WTC11 (cell line): ENCODE measurements around the gene TRMT10A. TPM values are rescaled to one million over a fixed set of nuclear protein-coding genes. Genes with fewer than 3 reads are reported as not detected.

ENCODE experiments used
- ATAC-seq: fragments of 200-7000 bp; cut with Tn5 transposase; 2 replicates; pipeline ENCODE4 v1.10.0; 2021; ENCODE audit warnings: mild to moderate bottlenecking, moderate library complexity
- CTCF ChIA-PET: fragments of 300-600 bp; sonication (Branson Sonifier 250); formaldehyde crosslinking; loops from one replicate; lab custom pipeline; 2021; ENCODE audit warnings: antibody characterized with exemption; lab: Charles Lee
- POLR2A ChIA-PET: fragments of 350-600 bp; sonication (Branson Sonifier 250); formaldehyde crosslinking; loops from one replicate; lab custom pipeline; 2021; ENCODE audit warnings: antibody characterized with exemption; lab: Charles Lee
- DNase-seq: peaks from one replicate; pipeline ENCODE4 v3.0.0; 2021; ENCODE audit warnings: low spot score
- H3K27ac Mint-ChIP-seq: 2 replicates; pipeline ENCODE4 v1.8.0; 2021; ENCODE audit warnings: mixed read lengths
- H3K27me3 Mint-ChIP-seq: 2 replicates; pipeline ENCODE4 v1.8.0; 2021; ENCODE audit warnings: low read depth, mild to moderate bottlenecking, moderate library complexity, mixed read lengths
- H3K36me3 Mint-ChIP-seq: 2 replicates; pipeline ENCODE4 v1.8.0; 2021; ENCODE audit warnings: mixed read lengths
- H3K4me1 Mint-ChIP-seq: 2 replicates; pipeline ENCODE4 v1.8.0; 2022; ENCODE audit warnings: mixed read lengths
- H3K4me3 Mint-ChIP-seq: 2 replicates; pipeline ENCODE4 v1.8.0; 2021; ENCODE audit warnings: mild to moderate bottlenecking, moderate library complexity, mixed read lengths
- H3K9me3 Mint-ChIP-seq: 2 replicates; pipeline ENCODE4 v1.8.0; 2021; ENCODE audit warnings: mixed read lengths
- ATF1 ChIP-seq: sonication (generic); formaldehyde crosslinking; IDR thresholded peaks from 2 replicates; pipeline ENCODE4 v1.8.1; 2023; ENCODE audit warnings: mild to moderate bottlenecking, moderate library complexity, missing genetic modification reagents
- ATF6 ChIP-seq: sonication (generic); formaldehyde crosslinking; IDR thresholded peaks from 2 replicates; pipeline ENCODE4 v1.8.1; 2023; ENCODE audit warnings: mild to moderate bottlenecking, missing genetic modification reagents
- CBFB ChIP-seq: sonication (generic); formaldehyde crosslinking; IDR thresholded peaks from 2 replicates; pipeline ENCODE4 v1.8.1; 2022; ENCODE audit warnings: mild to moderate bottlenecking, low read depth, missing genetic modification reagents
- CREB1 ChIP-seq: sonication (generic); formaldehyde crosslinking; IDR thresholded peaks from 2 replicates; pipeline ENCODE4 v1.8.0; 2023; ENCODE audit warnings: mild to moderate bottlenecking, missing genetic modification reagents
- E2F4 ChIP-seq: sonication (generic); formaldehyde crosslinking; IDR thresholded peaks from 2 replicates; pipeline ENCODE4 v1.8.1; 2022; ENCODE audit warnings: low read depth, mild to moderate bottlenecking, moderate library complexity, missing genetic modification reagents, borderline replicate concordance
- ELF4 ChIP-seq: sonication (generic); formaldehyde crosslinking; IDR thresholded peaks from 2 replicates; pipeline ENCODE4 v1.8.1; 2022; ENCODE audit warnings: low read depth, mild to moderate bottlenecking, moderate library complexity, missing genetic modification reagents
- FOXK1 ChIP-seq: sonication (generic); formaldehyde crosslinking; IDR thresholded peaks from 2 replicates; pipeline ENCODE4 v1.8.0; 2022; ENCODE audit warnings: mild to moderate bottlenecking, moderate library complexity, missing genetic modification reagents
- GABPB1 ChIP-seq: sonication (generic); formaldehyde crosslinking; IDR thresholded peaks from 2 replicates; pipeline ENCODE4 v1.8.1; 2023; ENCODE audit warnings: mild to moderate bottlenecking, missing genetic modification reagents
- JAZF1 ChIP-seq: fragments of 250-450 bp; sonication (Bioruptor Pico); IDR thresholded peaks from 2 replicates; pipeline ENCODE4 v1.9.0; 2021; ENCODE audit warnings: moderate library complexity, mild to moderate bottlenecking, inconsistent platforms
- MAX ChIP-seq: sonication (generic); formaldehyde crosslinking; IDR thresholded peaks from 2 replicates; pipeline ENCODE4 v1.8.0; 2022; ENCODE audit warnings: mild to moderate bottlenecking, missing genetic modification reagents
- NFATC4 ChIP-seq: fragments of 250-450 bp; sonication (Bioruptor Pico); IDR thresholded peaks from 2 replicates; pipeline ENCODE4 v1.9.0; 2021; ENCODE audit warnings: mild to moderate bottlenecking
- PREB ChIP-seq: sonication (generic); formaldehyde crosslinking; IDR thresholded peaks from 2 replicates; pipeline ENCODE4 v1.8.1; 2022; ENCODE audit warnings: mild to moderate bottlenecking, missing genetic modification reagents, moderate library complexity, borderline replicate concordance
- RELA ChIP-seq: sonication (generic); formaldehyde crosslinking; IDR thresholded peaks from 2 replicates; pipeline ENCODE4 v1.8.1; 2022; ENCODE audit warnings: missing genetic modification reagents, mild to moderate bottlenecking, borderline replicate concordance
- SMAD4 ChIP-seq: sonication (generic); formaldehyde crosslinking; IDR thresholded peaks from 2 replicates; pipeline ENCODE4 v1.8.0; 2022; ENCODE audit warnings: mild to moderate bottlenecking, missing genetic modification reagents
- TEAD1 ChIP-seq: sonication (generic); formaldehyde crosslinking; IDR thresholded peaks from 2 replicates; pipeline ENCODE4 v1.8.0; 2022; ENCODE audit warnings: mild to moderate bottlenecking, missing genetic modification reagents
- TP53 ChIP-seq: sonication (generic); formaldehyde crosslinking; IDR thresholded peaks from 2 replicates; pipeline ENCODE4 v1.8.1; 2023; ENCODE audit warnings: mild to moderate bottlenecking, missing genetic modification reagents
- USF2 ChIP-seq: sonication (generic); formaldehyde crosslinking; IDR thresholded peaks from 2 replicates; pipeline ENCODE4 v1.8.1; 2023; ENCODE audit warnings: mild to moderate bottlenecking, missing genetic modification reagents, moderate library complexity
- ZNF121 ChIP-seq: sonication (generic); formaldehyde crosslinking; IDR thresholded peaks from 2 replicates; pipeline ENCODE4 v1.8.0; 2023; ENCODE audit warnings: missing genetic modification reagents
- ZNF219 ChIP-seq: sonication (generic); formaldehyde crosslinking; IDR thresholded peaks from 2 replicates; pipeline ENCODE4 v1.8.0; 2023; ENCODE audit warnings: missing genetic modification reagents, mild to moderate bottlenecking, borderline replicate concordance
- ZNF317 ChIP-seq: sonication (generic); formaldehyde crosslinking; IDR thresholded peaks from 2 replicates; pipeline ENCODE4 v1.8.1; 2023; ENCODE audit warnings: low read depth, mild to moderate bottlenecking, moderate library complexity, missing genetic modification reagents, borderline replicate concordance
- total RNA-seq: library from RNA; stranded (reverse); gene quantifications from 3 replicates; pipeline ENCODE4 v1.2.3, GENCODE V29; 2021
- TF ChIP-seq, protein P1 (sequence below): sonication (generic); formaldehyde crosslinking; conservative IDR thresholded peaks from 2 replicates; pipeline ENCODE4 v1.8.1; 2022; ENCODE audit warnings: mild to moderate bottlenecking, missing genetic modification reagents
- TF ChIP-seq, protein P2 (sequence below): sonication (generic); formaldehyde crosslinking; IDR thresholded peaks from 2 replicates; pipeline ENCODE4 v1.8.1; 2022; ENCODE audit warnings: low read depth, missing genetic modification reagents, borderline replicate concordance
- TF ChIP-seq, protein P3 (sequence below): fragments of 250-450 bp; sonication (Bioruptor Pico); IDR thresholded peaks from 2 replicates; pipeline ENCODE4 v1.9.0; 2021; ENCODE audit warnings: mild to moderate bottlenecking

Gene TRMT10A
- total RNA-seq, 1 experiment from 2014 or later = 3.7 TPM

GRCh38 chr4:99573735-99574368, 10.0 kb upstream of the TRMT10A start:
- no peak for ATAC-seq
- no peak for DNase-seq
- ChIA-PET CTCF (no interaction called here), POLR2A (no interaction called here)
- Mint-ChIP-seq H3K27me3 (peaks cover 4% of the 10 kb centered on the region; the same call in 1 of the 2 replicates), H3K4me3 (no peak overlapping the region), H3K4me1 (peaks cover 9% of the 10 kb centered on the region), H3K9me3 (no peaks in the 10 kb centered on the region), H3K36me3 (no peaks in the 10 kb centered on the region), H3K27ac (no peak overlapping the region)
- no peak for TF ChIP-seq TP53 (CRISPR knock-in tag)
- TF ChIP-seq RELA (CRISPR knock-in tag) = no peak
- no peak for TF ChIP-seq ZNF317 (CRISPR knock-in tag)
- TF ChIP-seq SMAD4 (CRISPR knock-in tag) = no peak
- TF ChIP-seq, protein P1, sequence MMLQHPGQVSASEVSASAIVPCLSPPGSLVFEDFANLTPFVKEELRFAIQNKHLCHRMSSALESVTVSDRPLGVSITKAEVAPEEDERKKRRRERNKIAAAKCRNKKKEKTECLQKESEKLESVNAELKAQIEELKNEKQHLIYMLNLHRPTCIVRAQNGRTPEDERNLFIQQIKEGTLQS (CRISPR knock-in tag) = no peak
- TF ChIP-seq ZNF121 (CRISPR knock-in tag) = no peak
- TF ChIP-seq ZNF219 = no peak
- TF ChIP-seq PREB = no peak
- no peak for TF ChIP-seq CREB1 (CRISPR knock-in tag)
- no peak for TF ChIP-seq ATF6 (CRISPR knock-in tag)
- no peak for TF ChIP-seq FOXK1 (CRISPR knock-in tag)
- TF ChIP-seq, protein P2, sequence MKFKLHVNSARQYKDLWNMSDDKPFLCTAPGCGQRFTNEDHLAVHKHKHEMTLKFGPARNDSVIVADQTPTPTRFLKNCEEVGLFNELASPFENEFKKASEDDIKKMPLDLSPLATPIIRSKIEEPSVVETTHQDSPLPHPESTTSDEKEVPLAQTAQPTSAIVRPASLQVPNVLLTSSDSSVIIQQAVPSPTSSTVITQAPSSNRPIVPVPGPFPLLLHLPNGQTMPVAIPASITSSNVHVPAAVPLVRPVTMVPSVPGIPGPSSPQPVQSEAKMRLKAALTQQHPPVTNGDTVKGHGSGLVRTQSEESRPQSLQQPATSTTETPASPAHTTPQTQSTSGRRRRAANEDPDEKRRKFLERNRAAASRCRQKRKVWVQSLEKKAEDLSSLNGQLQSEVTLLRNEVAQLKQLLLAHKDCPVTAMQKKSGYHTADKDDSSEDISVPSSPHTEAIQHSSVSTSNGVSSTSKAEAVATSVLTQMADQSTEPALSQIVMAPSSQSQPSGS (CRISPR knock-in tag) = no peak
- TF ChIP-seq E2F4 (CRISPR knock-in tag) = no peak
- no peak for TF ChIP-seq NFATC4
- no peak for TF ChIP-seq TEAD1 (CRISPR knock-in tag)
- no peak for TF ChIP-seq CBFB (CRISPR knock-in tag)
- no peak for TF ChIP-seq GABPB1 (CRISPR knock-in tag)
- TF ChIP-seq MAX (CRISPR knock-in tag) = no peak
- TF ChIP-seq ELF4 = no peak

- no peaks in the 10 kb centered on the region for H3K36me3 Mint-ChIP-seq
- peaks cover 9% of the 10 kb centered on the region for H3K4me1 Mint-ChIP-seq
- H3K27me3 Mint-ChIP-seq = peaks cover 4% of the 10 kb centered on the region; the same call in 1 of the 2 replicates
- ATAC-seq (no peak), DNase-seq (no peak)
- no peak overlapping the region for H3K27ac Mint-ChIP-seq
- POLR2A ChIA-PET = no interaction called here
- CTCF ChIA-PET = no interaction called here
- H3K9me3 Mint-ChIP-seq = no peaks in the 10 kb centered on the region
- H3K4me3 Mint-ChIP-seq = no peak overlapping the region
- TF ChIP-seq ZNF317 (CRISPR knock-in tag) = no peak
- TF ChIP-seq, protein P3, sequence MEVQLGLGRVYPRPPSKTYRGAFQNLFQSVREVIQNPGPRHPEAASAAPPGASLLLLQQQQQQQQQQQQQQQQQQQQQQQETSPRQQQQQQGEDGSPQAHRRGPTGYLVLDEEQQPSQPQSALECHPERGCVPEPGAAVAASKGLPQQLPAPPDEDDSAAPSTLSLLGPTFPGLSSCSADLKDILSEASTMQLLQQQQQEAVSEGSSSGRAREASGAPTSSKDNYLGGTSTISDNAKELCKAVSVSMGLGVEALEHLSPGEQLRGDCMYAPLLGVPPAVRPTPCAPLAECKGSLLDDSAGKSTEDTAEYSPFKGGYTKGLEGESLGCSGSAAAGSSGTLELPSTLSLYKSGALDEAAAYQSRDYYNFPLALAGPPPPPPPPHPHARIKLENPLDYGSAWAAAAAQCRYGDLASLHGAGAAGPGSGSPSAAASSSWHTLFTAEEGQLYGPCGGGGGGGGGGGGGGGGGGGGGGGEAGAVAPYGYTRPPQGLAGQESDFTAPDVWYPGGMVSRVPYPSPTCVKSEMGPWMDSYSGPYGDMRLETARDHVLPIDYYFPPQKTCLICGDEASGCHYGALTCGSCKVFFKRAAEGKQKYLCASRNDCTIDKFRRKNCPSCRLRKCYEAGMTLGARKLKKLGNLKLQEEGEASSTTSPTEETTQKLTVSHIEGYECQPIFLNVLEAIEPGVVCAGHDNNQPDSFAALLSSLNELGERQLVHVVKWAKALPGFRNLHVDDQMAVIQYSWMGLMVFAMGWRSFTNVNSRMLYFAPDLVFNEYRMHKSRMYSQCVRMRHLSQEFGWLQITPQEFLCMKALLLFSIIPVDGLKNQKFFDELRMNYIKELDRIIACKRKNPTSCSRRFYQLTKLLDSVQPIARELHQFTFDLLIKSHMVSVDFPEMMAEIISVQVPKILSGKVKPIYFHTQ (CRISPR knock-in tag) = no peak
- TF ChIP-seq USF2 = no peak
- TF ChIP-seq ATF1 (CRISPR knock-in tag) = no peak
- TF ChIP-seq JAZF1 = no peak
- TF ChIP-seq ELF4 = no peak
These were observed 8.8 kb upstream of the TRMT10A start for GRCh38 chr4:99572527-99573240.
